ENCODE results near the gene EPO.
"Not testable (repeated sequence)": the region's sequence is repeated elsewhere in the genome, so short reads cannot be mapped to it uniquely, and the experiment has no call there.

- TF ChIP-seq POLR2A (IDR thresholded peaks at IDR 0.05; ENCODE audit: low read depth); CTCF (IDR thresholded peaks at IDR 0.05): not testable (repeated sequence)
Measured at GRCh38 chr7:100762841-100763240, 42.6 kb downstream of the EPO start.

Data from esophagus muscularis mucosa (tissue), 3 donors.